HUES64 (cell line): ENCODE results near the gene RAB11FIP3.

Experiments used
- H3K27ac ChIP-seq: 2 replicates; pipeline ENCODE4 v1.7.0; 2013; ENCODE audit warnings: low read depth, low read length, inconsistent platforms
- H3K27me3 ChIP-seq: 2 replicates; pipeline ENCODE4 v1.6.1; 2013; ENCODE audit warnings: mild to moderate bottlenecking, low read length; ENCODE audit not compliant: insufficient read depth
- H3K36me3 ChIP-seq: 2 replicates; pipeline ENCODE4 v1.6.1; 2013; ENCODE audit warnings: mild to moderate bottlenecking, low read length; ENCODE audit not compliant: insufficient read depth
- H3K4me1 ChIP-seq: 2 replicates; pipeline ENCODE4 v1.6.1; 2013; ENCODE audit warnings: mild to moderate bottlenecking, low read length, moderate library complexity; ENCODE audit not compliant: insufficient read depth
- H3K4me3 ChIP-seq: 2 replicates; pipeline ENCODE4 v1.5.1; 2013; ENCODE audit warnings: mild to moderate bottlenecking, low read length, moderate library complexity
- H3K9ac ChIP-seq: 2 replicates; pipeline ENCODE4 v1.6.1; 2013; ENCODE audit warnings: mild to moderate bottlenecking, low read depth, low read length
- H3K9me3 ChIP-seq: 2 replicates; pipeline ENCODE4 v1.6.1; 2013; ENCODE audit warnings: low read depth, low read length; ENCODE audit not compliant: insufficient read depth
- WGBS: fragments of 150-250, 120-280 bp; methylation state at CpG from one replicate; pipeline ENCODE4 v1.1.7; 2013; ENCODE audit warnings: missing lambda C conversion rate; 5-methylcytosine and 5-hydroxymethylcytosine counted together

The RAB11FIP3 gene

GRCh38 chr16:524274-525040 is 99.0 kb downstream of the RAB11FIP3 start:
- Histone ChIP-seq H3K4me1 (peaks cover 11% of the 10 kb centered on the region; the same call in 1 of the 2 replicates), H3K27ac (no peak overlapping the region), H3K9ac (no peak overlapping the region), H3K9me3 (no peaks in the 10 kb centered on the region), H3K4me3 (no peak overlapping the region), H3K27me3 (no peaks in the 10 kb centered on the region), H3K36me3 (peaks cover 18% of the 10 kb centered on the region)
- 92% methylated on average over 24 of the region's 24 CpGs for WGBS

DNA sequence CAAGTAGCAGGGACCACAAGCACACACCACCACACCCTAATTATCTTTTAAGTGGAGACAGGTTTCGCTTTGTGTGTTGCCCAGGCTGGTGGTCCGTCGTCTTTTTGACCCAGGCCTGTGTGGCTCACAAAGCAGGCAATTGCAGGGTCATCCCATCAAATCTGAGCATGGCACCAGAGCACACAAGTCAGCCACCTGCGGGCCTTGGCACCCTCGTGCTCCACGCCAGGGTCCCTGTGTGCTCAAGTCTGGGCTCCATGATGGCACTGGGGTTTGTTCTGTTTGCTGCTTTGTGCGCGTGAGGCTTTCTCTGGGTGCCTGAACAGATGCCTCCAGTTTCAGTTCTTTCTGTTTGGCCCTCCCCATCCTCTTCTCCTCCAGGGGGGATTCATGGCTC is 99.7 kb downstream of the RAB11FIP3 start:
- WGBS = 95% methylated on average over 8 of the region's 8 CpGs
- H3K27ac ChIP-seq = no peak overlapping the region
- H3K36me3 ChIP-seq = peaks cover 16% of the 10 kb centered on the region
- H3K27me3 ChIP-seq = no peaks in the 10 kb centered on the region
- peaks cover 11% of the 10 kb centered on the region; the same call in 1 of the 2 replicates for H3K4me1 ChIP-seq
- no peak overlapping the region; the same call in 1 of the 2 replicates for H3K9ac ChIP-seq
- H3K4me3 ChIP-seq = peak overlapping the region; percentile 92; the same call in 1 of the 2 replicates
- H3K9me3 ChIP-seq = no peaks in the 10 kb centered on the region

DNA sequence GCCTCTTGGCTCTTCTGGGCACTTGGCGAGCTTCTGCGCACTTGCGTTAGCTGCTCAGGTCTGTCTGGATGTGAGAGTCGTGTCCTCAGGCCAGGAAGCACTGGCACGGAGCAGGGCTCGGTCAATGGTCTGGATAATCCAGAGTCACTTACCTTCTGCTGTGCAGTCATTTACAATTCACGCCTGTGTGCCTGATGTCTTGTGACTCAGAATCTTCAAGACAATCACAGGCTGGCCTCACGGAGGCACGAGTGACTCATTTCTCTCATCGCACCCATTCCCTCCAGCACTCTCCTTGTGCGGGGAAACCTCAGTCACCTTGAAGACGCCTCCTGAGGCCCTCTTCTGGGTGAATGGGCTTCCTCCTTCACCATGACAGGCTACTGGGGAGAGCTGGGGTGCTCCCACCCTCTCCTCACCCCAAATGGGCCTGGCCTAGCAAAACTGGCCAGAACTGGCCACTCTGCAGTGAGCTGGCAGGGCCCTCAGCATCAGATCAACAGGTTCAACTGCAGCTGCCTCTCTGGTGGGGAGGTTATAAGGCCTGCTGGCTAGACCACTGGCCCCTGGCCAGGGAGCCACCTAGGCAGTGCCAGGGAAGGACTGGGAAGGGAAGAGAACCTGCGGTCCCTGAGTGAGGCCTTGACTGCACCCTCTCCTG is 100.2 kb downstream of the RAB11FIP3 start:
- H3K9me3 ChIP-seq = no peaks in the 10 kb centered on the region
- H3K36me3 ChIP-seq = peaks cover 10% of the 10 kb centered on the region
- H3K27ac ChIP-seq = peak overlapping the region; percentile 45; the same call in 1 of the 2 replicates
- peaks cover 11% of the 10 kb centered on the region; the same call in 1 of the 2 replicates for H3K4me1 ChIP-seq
- H3K27me3 ChIP-seq = no peaks in the 10 kb centered on the region
- peak overlapping the region; percentile 29 for H3K9ac ChIP-seq
- 86% methylated on average over 13 of the region's 13 CpGs for WGBS
- peak overlapping the region; percentile 92 for H3K4me3 ChIP-seq

- Histone ChIP-seq H3K36me3 (peaks cover 6% of the 10 kb centered on the region; the same call in 1 of the 2 replicates), H3K9ac (peak overlapping the region; percentile 91), H3K27ac (peak overlapping the region; percentile 94), H3K27me3 (no peaks in the 10 kb centered on the region), H3K9me3 (no peaks in the 10 kb centered on the region), H3K4me3 (peak overlapping the region; percentile 92), H3K4me1 (peaks cover 11% of the 10 kb centered on the region; the same call in 1 of the 2 replicates)
- WGBS = 22% methylated on average over 26 of the region's 26 CpGs
Measured at GRCh38 chr16:526181-527014, 100.9 kb downstream of the RAB11FIP3 start.

DNA sequence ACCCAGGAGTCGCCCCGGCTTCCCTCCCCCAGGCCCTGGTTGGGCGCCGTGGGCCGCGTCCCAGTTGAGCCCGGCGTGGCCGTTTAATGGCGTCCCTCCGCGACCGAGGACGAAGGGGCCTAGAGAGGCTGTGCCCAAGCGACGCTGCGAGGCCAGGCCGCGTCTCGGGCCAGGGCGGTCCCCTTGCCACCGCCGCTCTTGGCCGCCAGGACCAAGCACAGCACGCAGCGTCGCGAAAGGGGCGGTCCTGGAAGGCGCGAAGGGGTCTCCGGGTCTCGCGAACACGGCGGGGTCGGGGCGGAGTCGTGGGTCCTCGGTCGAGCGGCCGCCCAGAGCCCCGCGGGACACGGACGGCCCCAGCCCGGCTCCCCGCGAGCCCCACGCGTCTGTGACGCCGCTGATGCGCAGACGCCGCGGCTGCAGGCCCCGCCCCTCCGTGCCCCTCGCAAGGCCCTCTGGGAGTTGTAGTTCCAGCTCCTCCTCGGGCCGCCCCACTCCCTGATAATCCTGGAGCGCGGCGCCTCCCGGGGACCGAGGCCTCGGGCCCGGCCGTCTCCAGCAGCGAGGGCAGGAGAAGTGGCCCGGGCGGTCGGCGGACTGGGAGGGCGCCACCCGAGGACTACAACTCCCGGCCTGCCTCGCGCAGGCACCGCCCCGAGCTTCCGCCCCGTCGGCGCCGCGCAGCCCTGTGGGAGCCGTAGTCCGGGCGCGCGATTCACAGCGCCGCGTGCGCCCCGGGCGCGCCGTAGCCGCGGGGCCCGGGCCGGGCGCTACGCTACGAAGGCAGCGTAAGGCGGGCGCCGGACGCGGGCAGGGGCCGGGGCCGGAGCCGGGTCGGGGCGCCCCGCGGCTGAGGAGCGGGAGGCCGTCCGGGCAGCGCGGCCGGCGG is 101.8 kb downstream of the RAB11FIP3 start, which contains the start of gene CAPN15:
Gene CAPN15 (plus strand): TSS at position 698 of the 889 bp plus-strand sequence. CDS start 19,127 bp downstream, outside the sequence.
- Histone ChIP-seq H3K27me3 (no peaks in the 10 kb centered on the region), H3K9ac (peak within 1 kb of the TSS; percentile 91), H3K36me3 (peaks cover 6% of the 10 kb centered on the region; the same call in 1 of the 2 replicates), H3K27ac (peak within 1 kb of the TSS; percentile 94), H3K9me3 (no peaks in the 10 kb centered on the region), H3K4me1 (peaks cover 11% of the 10 kb centered on the region; the same call in 1 of the 2 replicates), H3K4me3 (peak within 1 kb of the TSS; percentile 92)
- under 1% methylated on average over 129 of the region's 129 CpGs for WGBS

GRCh38 chr16:528111-529011 is 102.9 kb downstream of the RAB11FIP3 start:
- Histone ChIP-seq H3K9ac (peak overlapping the region; percentile 91), H3K4me1 (peaks cover 11% of the 10 kb centered on the region; the same call in 1 of the 2 replicates), H3K9me3 (no peaks in the 10 kb centered on the region), H3K27me3 (no peaks in the 10 kb centered on the region), H3K36me3 (peaks cover 6% of the 10 kb centered on the region; the same call in 1 of the 2 replicates), H3K27ac (no peak overlapping the region), H3K4me3 (peak overlapping the region; percentile 92)
- WGBS = 9% methylated on average over 55 of the region's 55 CpGs

- WGBS = 81% methylated on average over 12 of the region's 12 CpGs
- Histone ChIP-seq H3K4me1 (peaks cover 11% of the 10 kb centered on the region; the same call in 1 of the 2 replicates), H3K9ac (no peak overlapping the region), H3K9me3 (no peaks in the 10 kb centered on the region), H3K27me3 (no peaks in the 10 kb centered on the region), H3K4me3 (peak overlapping the region; percentile 92), H3K27ac (no peak overlapping the region), H3K36me3 (peaks cover 6% of the 10 kb centered on the region; the same call in 1 of the 2 replicates)
Measured at GRCh38 chr16:529012-529575, 103.6 kb downstream of the RAB11FIP3 start.

DNA sequence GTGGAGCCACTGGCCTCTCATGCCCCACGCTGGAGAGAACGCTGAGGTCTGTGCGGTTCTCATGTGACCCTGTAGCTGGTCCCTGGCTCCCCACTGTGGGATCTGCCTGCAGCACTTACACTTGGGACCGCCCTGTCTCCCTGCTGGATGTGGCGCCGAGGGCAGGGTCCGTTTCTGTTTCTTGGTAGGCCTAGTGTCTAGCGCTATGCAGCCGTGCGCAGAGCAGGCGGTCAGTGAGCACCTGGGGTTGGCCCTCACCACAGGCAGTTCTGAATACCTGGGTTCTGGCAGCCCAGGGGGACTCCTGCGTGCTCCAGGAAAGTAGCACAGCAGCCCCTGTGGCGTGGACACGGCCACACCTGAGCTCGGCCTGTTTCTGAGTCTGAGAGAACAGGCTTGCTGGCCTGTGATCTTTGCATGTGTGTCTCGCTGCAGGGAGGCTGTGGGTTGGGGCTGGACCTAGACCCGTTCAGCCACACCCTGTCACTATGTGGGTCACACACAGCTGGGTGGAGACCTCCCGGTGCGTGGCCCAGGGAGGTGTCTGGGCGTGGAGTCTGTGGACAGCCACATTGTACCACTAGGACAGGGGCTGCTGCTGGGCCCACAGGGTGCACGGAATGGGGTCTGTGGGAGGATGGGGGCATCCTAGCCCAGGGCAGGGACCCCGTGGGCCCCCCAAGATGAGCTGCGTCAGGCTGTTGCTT is 104.8 kb downstream of the RAB11FIP3 start:
- peaks cover 2% of the 10 kb centered on the region; the same call in 1 of the 2 replicates for H3K36me3 ChIP-seq
- no peaks in the 10 kb centered on the region for H3K9me3 ChIP-seq
- no peaks in the 10 kb centered on the region for H3K27me3 ChIP-seq
- H3K4me3 ChIP-seq = no peak overlapping the region
- H3K9ac ChIP-seq = no peak overlapping the region; the same call in 1 of the 2 replicates
- 94% methylated on average over 23 of the region's 23 CpGs for WGBS
- H3K27ac ChIP-seq = no peak overlapping the region
- peaks cover 11% of the 10 kb centered on the region; the same call in 1 of the 2 replicates for H3K4me1 ChIP-seq
